ENCODE measurements around the gene NRXN3.
A peak's percentile ranks its signal among the peaks of the same experiment; 100 is the strongest.

The NRXN3 gene

GRCh38 chr14:79251278-79251677, 1081.1 kb downstream of the NRXN3 start:
- no peaks in the 10 kb centered on the region for H3K27me3 ChIP-seq (ENCODE audit: control insufficient read depth, insufficient read depth, low read length)
- no peak overlapping the region for H3K9ac ChIP-seq (ENCODE audit: low read depth, low read length)
- H3K4me1 ChIP-seq (ENCODE audit: control insufficient read depth, insufficient read depth, low read length) = peaks cover 5% of the 10 kb centered on the region; the same call in 1 of the 2 replicates
- no peaks in the 10 kb centered on the region for H3K36me3 ChIP-seq (ENCODE audit: control insufficient read depth, insufficient read depth, low read length)
- no peaks in the 10 kb centered on the region for H3K9me3 ChIP-seq (ENCODE audit: control insufficient read depth, insufficient read depth, low read length)
- H3K27ac ChIP-seq (ENCODE audit: low read depth, low read length) = no peak overlapping the region
- H3K4me3 ChIP-seq (ENCODE audit: low read depth, low read length) = no peak overlapping the region

DNA sequence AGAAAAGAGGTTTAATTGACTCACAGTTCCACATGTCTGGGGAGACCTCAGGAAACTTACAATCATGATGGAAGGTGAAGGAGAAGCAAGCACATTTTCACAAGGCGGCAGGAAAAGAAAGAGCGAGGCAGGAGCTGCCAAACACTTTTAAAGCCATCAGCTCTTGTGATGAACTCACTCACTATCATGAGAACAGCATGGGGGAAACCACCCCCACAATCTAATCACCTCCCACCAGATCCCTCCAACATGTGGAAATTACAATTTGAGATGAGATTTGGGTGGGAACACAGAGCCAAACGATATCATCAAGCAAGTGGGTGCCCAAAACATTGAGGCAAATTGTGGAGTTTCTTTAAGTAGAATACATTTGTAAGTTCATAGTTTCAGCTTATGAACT, 1083.4 kb downstream of the NRXN3 start:
- peaks cover 4% of the 10 kb centered on the region; the same call in 1 of the 2 replicates for H3K4me1 ChIP-seq (ENCODE audit: control insufficient read depth, insufficient read depth, low read length)
- no peaks in the 10 kb centered on the region for H3K36me3 ChIP-seq (ENCODE audit: control insufficient read depth, insufficient read depth, low read length)
- no peak overlapping the region for H3K27ac ChIP-seq (ENCODE audit: low read depth, low read length)
- H3K9ac ChIP-seq (ENCODE audit: low read depth, low read length) = no peak overlapping the region
- no peak overlapping the region for H3K4me3 ChIP-seq (ENCODE audit: low read depth, low read length)
- no peaks in the 10 kb centered on the region for H3K9me3 ChIP-seq (ENCODE audit: control insufficient read depth, insufficient read depth, low read length)
- no peaks in the 10 kb centered on the region for H3K27me3 ChIP-seq (ENCODE audit: control insufficient read depth, insufficient read depth, low read length)

DNA sequence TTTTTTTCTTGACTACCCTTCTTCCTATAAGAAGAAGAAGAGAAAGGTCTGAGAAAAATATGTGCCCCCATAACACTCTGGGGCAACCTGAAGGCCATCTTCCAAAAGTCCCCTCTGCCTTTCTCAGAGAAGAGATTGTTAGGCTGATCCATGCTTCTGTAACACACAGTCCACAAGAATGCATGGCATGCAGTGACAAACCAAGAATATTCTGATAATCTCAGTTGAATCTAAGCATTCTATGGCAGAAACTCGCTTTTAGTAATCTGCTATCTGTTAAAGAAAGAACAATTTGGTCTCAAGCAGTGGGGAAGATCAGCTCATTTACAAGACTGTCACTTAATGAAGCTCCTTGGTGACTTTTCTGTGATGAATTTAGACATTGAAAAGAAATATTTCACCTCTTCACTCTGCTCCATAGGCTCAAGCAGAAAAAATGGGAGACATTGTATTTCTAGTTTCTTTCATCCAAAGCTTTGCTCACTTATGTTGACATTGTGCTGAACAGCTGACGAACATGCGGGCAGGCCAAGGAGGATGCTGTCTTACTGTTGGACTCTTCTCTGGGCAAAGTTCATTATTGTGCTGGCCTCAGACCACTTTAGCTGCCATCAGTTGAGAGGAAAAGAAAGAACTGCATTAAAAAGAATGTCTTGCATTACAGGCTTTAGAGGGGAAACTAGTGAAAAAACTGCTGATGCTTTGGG, 1084.0 kb downstream of the NRXN3 start:
- Histone ChIP-seq H3K9ac (ENCODE audit: low read depth, low read length) (no peak overlapping the region), H3K9me3 (ENCODE audit: control insufficient read depth, insufficient read depth, low read length) (no peaks in the 10 kb centered on the region), H3K4me3 (ENCODE audit: low read depth, low read length) (no peak overlapping the region), H3K4me1 (ENCODE audit: control insufficient read depth, insufficient read depth, low read length) (no peaks in the 10 kb centered on the region), H3K27me3 (ENCODE audit: control insufficient read depth, insufficient read depth, low read length) (no peaks in the 10 kb centered on the region), H3K27ac (ENCODE audit: low read depth, low read length) (no peak overlapping the region), H3K36me3 (ENCODE audit: control insufficient read depth, insufficient read depth, low read length) (no peaks in the 10 kb centered on the region)

- H3K9ac ChIP-seq (ENCODE audit: low read depth, low read length) = no peak overlapping the region
- no peaks in the 10 kb centered on the region for H3K36me3 ChIP-seq (ENCODE audit: control insufficient read depth, insufficient read depth, low read length)
- H3K4me1 ChIP-seq (ENCODE audit: control insufficient read depth, insufficient read depth, low read length) = no peaks in the 10 kb centered on the region
- H3K9me3 ChIP-seq (ENCODE audit: control insufficient read depth, insufficient read depth, low read length) = no peaks in the 10 kb centered on the region
- H3K27me3 ChIP-seq (ENCODE audit: control insufficient read depth, insufficient read depth, low read length) = no peaks in the 10 kb centered on the region
- H3K4me3 ChIP-seq (ENCODE audit: low read depth, low read length) = no peak overlapping the region
- no peak overlapping the region for H3K27ac ChIP-seq (ENCODE audit: low read depth, low read length)
These were observed 1086.2 kb downstream of the NRXN3 start for GRCh38 chr14:79256380-79256779.

DNA sequence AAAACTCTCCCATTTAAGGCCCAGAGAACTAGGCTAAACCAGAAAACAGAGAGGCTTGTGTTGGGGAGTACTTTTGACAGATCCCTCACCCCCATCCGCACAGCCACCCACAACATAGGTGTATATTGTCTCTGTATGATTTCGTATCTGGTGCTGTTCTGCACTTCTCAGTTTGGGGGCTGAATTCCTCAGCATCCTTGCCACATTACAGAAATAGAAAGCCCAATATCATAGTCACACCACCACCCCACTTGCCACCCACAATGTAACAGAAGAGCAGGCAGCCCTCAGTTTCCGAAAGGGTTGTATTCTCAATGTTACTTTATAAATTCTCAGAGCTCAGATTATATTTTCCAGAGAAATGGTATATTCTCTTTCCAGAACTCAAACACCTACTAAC, 1090.2 kb downstream of the NRXN3 start:
- Histone ChIP-seq H3K27me3 (ENCODE audit: control insufficient read depth, insufficient read depth, low read length) (no peaks in the 10 kb centered on the region), H3K36me3 (ENCODE audit: control insufficient read depth, insufficient read depth, low read length) (no peaks in the 10 kb centered on the region), H3K4me1 (ENCODE audit: control insufficient read depth, insufficient read depth, low read length) (no peaks in the 10 kb centered on the region), H3K27ac (ENCODE audit: low read depth, low read length) (no peak overlapping the region), H3K9me3 (ENCODE audit: control insufficient read depth, insufficient read depth, low read length) (no peaks in the 10 kb centered on the region), H3K4me3 (ENCODE audit: low read depth, low read length) (no peak overlapping the region), H3K9ac (ENCODE audit: low read depth, low read length) (no peak overlapping the region)

GRCh38 chr14:79265366-79265946, 1095.3 kb downstream of the NRXN3 start:
- H3K9ac ChIP-seq (ENCODE audit: low read depth, low read length) = no peak overlapping the region
- H3K4me1 ChIP-seq (ENCODE audit: control insufficient read depth, insufficient read depth, low read length) = no peaks in the 10 kb centered on the region
- no peak overlapping the region for H3K27ac ChIP-seq (ENCODE audit: low read depth, low read length)
- H3K9me3 ChIP-seq (ENCODE audit: control insufficient read depth, insufficient read depth, low read length) = no peaks in the 10 kb centered on the region
- H3K4me3 ChIP-seq (ENCODE audit: low read depth, low read length) = no peak overlapping the region
- no peaks in the 10 kb centered on the region for H3K36me3 ChIP-seq (ENCODE audit: control insufficient read depth, insufficient read depth, low read length)
- no peaks in the 10 kb centered on the region for H3K27me3 ChIP-seq (ENCODE audit: control insufficient read depth, insufficient read depth, low read length)

DNA sequence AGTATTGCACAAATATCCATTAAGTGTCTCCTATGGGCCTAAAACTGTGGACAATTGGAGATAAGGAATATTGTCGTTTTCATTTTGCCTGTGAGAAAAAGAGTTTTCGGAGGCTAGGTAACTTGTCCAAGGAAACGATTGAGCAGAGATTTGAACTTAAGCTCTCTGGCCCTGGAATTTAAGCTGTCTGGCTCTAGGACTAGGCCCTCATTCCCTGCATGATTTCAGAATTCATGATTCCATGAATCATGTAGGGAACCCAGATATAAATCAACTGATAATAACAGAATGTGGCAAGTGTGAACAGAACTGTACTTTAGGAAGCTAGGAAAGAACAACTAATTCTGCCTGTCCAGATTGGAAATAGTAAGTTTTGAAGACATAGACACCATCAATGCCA, 1100.2 kb downstream of the NRXN3 start:
- Histone ChIP-seq H3K36me3 (ENCODE audit: control insufficient read depth, insufficient read depth, low read length) (no peaks in the 10 kb centered on the region), H3K9me3 (ENCODE audit: control insufficient read depth, insufficient read depth, low read length) (no peaks in the 10 kb centered on the region), H3K4me1 (ENCODE audit: control insufficient read depth, insufficient read depth, low read length) (no peaks in the 10 kb centered on the region), H3K27ac (ENCODE audit: low read depth, low read length) (no peak overlapping the region), H3K4me3 (ENCODE audit: low read depth, low read length) (no peak overlapping the region), H3K9ac (ENCODE audit: low read depth, low read length) (no peak overlapping the region), H3K27me3 (ENCODE audit: control insufficient read depth, insufficient read depth, low read length) (no peaks in the 10 kb centered on the region; the same call in 1 of the 2 replicates)

DNA sequence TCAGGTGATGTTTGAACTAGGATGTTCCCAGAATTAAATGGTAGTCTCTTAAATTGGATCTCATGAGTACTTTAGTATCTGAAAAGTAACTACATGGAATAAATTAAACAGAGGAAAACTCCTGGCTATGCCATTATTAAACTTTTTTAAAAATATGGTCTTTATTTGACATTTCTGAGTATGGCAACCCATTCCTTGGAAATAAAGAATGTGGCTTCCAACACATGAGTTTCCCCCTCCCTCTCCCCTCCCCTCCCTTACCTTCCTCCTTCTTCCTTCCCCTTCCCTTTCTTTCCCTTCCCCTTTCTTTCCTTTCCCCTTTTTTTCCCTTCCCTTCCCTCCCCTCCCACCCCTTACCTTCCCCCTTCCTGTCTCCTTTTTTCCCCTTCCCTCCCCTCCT, 1100.9 kb downstream of the NRXN3 start:
- no peaks in the 10 kb centered on the region; the same call in 1 of the 2 replicates for H3K27me3 ChIP-seq (ENCODE audit: control insufficient read depth, insufficient read depth, low read length)
- H3K4me3 ChIP-seq (ENCODE audit: low read depth, low read length) = no peak overlapping the region
- no peaks in the 10 kb centered on the region for H3K9me3 ChIP-seq (ENCODE audit: control insufficient read depth, insufficient read depth, low read length)

DNA sequence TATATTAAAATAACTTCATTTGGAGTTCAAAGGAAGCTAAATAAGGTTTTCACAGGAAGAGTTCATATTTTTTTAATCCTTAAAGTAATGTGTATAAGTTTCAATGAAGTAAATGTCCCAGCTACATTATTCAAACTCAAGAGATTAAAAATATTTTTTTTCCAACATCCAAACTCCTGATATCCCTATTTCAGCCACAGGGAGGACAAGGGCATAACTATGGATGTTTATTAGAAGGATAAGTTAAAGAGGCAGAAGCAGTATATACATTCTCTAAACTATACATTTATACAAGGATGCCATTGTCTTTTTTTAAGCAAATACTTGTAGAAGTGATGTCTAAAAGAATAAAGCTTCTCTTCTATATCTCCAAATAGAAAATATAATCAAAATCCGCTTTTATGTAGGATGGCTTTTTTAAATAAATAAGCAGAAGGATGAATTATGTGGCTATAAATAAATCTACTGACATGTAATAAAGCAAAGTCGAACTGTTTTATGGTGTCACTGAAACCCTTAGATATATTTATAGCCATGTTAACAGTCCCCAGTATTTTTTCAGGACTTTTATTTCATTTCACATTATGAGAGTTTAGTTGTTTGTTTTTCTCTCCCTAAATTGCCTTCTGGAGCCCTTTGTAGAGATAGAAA, 1104.6 kb downstream of the NRXN3 start:
- Histone ChIP-seq H3K9ac (ENCODE audit: low read depth, low read length) (no peak overlapping the region), H3K4me1 (ENCODE audit: control insufficient read depth, insufficient read depth, low read length) (peaks cover 8% of the 10 kb centered on the region; the same call in 1 of the 2 replicates), H3K36me3 (ENCODE audit: control insufficient read depth, insufficient read depth, low read length) (no peaks in the 10 kb centered on the region), H3K4me3 (ENCODE audit: low read depth, low read length) (no peak overlapping the region), H3K27ac (ENCODE audit: low read depth, low read length) (no peak overlapping the region), H3K27me3 (ENCODE audit: control insufficient read depth, insufficient read depth, low read length) (peaks cover 24% of the 10 kb centered on the region), H3K9me3 (ENCODE audit: control insufficient read depth, insufficient read depth, low read length) (no peaks in the 10 kb centered on the region)

More for the DNA sequence above, 1100.9 kb downstream of the NRXN3 start:
- no peaks in the 10 kb centered on the region for H3K4me1 ChIP-seq (ENCODE audit: control insufficient read depth, insufficient read depth, low read length)
- no peak overlapping the region for H3K27ac ChIP-seq (ENCODE audit: low read depth, low read length)
- H3K36me3 ChIP-seq (ENCODE audit: control insufficient read depth, insufficient read depth, low read length) = no peaks in the 10 kb centered on the region
- H3K9ac ChIP-seq (ENCODE audit: low read depth, low read length) = no peak overlapping the region

DNA sequence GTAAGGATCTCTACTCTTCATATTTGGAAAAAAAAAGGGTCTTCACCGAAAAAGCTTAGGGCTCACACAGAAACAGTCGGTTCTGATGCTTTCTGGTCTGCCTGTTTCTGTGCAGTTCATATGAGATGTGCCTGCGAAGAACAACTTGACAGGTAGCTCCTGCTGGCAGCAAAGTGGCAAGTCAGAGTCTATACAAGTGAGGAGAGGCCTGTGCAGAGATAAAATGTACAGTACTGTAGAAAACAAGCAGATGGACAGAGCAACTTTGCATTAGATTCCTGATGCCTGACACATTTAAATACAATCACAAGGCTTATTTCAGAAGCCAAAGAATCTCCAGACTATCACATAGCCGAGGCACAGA, 1105.1 kb downstream of the NRXN3 start:
- Histone ChIP-seq H3K27me3 (ENCODE audit: control insufficient read depth, insufficient read depth, low read length) (peaks cover 29% of the 10 kb centered on the region), H3K27ac (ENCODE audit: low read depth, low read length) (no peak overlapping the region), H3K9ac (ENCODE audit: low read depth, low read length) (no peak overlapping the region), H3K4me3 (ENCODE audit: low read depth, low read length) (no peak overlapping the region), H3K36me3 (ENCODE audit: control insufficient read depth, insufficient read depth, low read length) (no peaks in the 10 kb centered on the region), H3K9me3 (ENCODE audit: control insufficient read depth, insufficient read depth, low read length) (no peaks in the 10 kb centered on the region), H3K4me1 (ENCODE audit: control insufficient read depth, insufficient read depth, low read length) (peaks cover 13% of the 10 kb centered on the region)

DNA sequence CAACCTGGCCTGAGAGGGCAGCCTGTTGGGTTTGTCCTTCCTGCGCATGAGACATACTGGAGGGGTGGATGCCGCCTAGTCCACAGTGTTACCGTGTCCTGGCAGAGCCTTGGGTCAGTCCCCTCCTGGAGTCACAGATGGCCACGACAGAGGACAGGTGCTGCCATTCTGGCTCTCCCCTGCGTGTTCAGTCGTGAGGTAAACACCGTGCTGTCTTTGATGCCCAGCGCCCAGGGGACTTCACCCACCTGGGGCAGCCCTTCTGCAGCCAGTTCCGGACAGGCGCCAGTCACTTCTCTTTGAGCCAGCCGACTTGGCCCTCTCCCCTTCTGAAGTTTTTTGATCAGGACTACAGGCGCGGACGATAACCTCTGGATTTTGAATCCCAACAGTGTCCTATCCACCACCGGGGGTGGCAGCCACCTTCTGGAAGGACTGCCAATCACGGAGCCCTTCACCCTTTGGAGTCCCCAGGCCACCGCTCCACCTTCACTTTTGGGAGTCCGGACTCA, 1108.2 kb downstream of the NRXN3 start:
- Histone ChIP-seq H3K4me1 (ENCODE audit: control insufficient read depth, insufficient read depth, low read length) (peaks cover 44% of the 10 kb centered on the region), H3K9ac (ENCODE audit: low read depth, low read length) (peak overlapping the region; percentile 48; the same call in 1 of the 2 replicates), H3K9me3 (ENCODE audit: control insufficient read depth, insufficient read depth, low read length) (no peaks in the 10 kb centered on the region), H3K4me3 (ENCODE audit: low read depth, low read length) (peak overlapping the region; percentile 80), H3K27ac (ENCODE audit: low read depth, low read length) (no peak overlapping the region), H3K27me3 (ENCODE audit: control insufficient read depth, insufficient read depth, low read length) (peaks cover 57% of the 10 kb centered on the region), H3K36me3 (ENCODE audit: control insufficient read depth, insufficient read depth, low read length) (no peaks in the 10 kb centered on the region)

Data from HUES48 (cell line).